NCI-H345 treated with DMSO at 0.1 percent for 48 hours (cell line): ENCODE measurements around the gene DGKQ.

Experiments used
- DNase-seq: peaks from one replicate; lab custom pipeline; 2025; ENCODE audit not compliant: unreplicated experiment; lab: John Stamatoyannopoulos, UW

DGKQ gene

GRCh38 chr4:973431-974397, at the start of gene DGKQ:
Gene DGKQ (minus strand): TSS chr4:973569. CDS start chr4:973482, 87 bp downstream.
- peak; percentile 23 for DNase-seq

GRCh38 chr4:1022739-1023066, 49.3 kb upstream of the DGKQ start:
- no peak for DNase-seq

- no peak for DNase-seq
Measured at GRCh38 chr4:1022051-1022738, 48.8 kb upstream of the DGKQ start.

GRCh38 chr4:1021386-1022050, 48.1 kb upstream of the DGKQ start:
- no peak for DNase-seq

- DNase-seq, result no peak
Measured at GRCh38 chr4:1019729-1020470, 46.5 kb upstream of the DGKQ start.

- no peak for DNase-seq
Measured at GRCh38 chr4:1019320-1019719, 46.0 kb upstream of the DGKQ start.

GRCh38 chr4:1018147-1019020, 45.0 kb upstream of the DGKQ start:
- DNase-seq, result no peak

GRCh38 chr4:1017706-1018105, 44.3 kb upstream of the DGKQ start:
- no peak for DNase-seq

- DNase-seq, result no peak
Measured at GRCh38 chr4:1017211-1017610, 43.8 kb upstream of the DGKQ start.

- no peak for DNase-seq
Measured at GRCh38 chr4:1015746-1016145, 42.4 kb upstream of the DGKQ start.

GRCh38 chr4:1015179-1015578, 41.8 kb upstream of the DGKQ start:
- no peak for DNase-seq

- DNase-seq, result no peak
Measured at GRCh38 chr4:1014291-1015167, 41.2 kb upstream of the DGKQ start.

- no peak for DNase-seq
Measured at GRCh38 chr4:1013225-1014073, 40.1 kb upstream of the DGKQ start.

- no peak for DNase-seq
Measured at GRCh38 chr4:1012034-1012739, 38.8 kb upstream of the DGKQ start.

GRCh38 chr4:1011666-1012033, 38.3 kb upstream of the DGKQ start:
- no peak for DNase-seq

GRCh38 chr4:1011022-1011665, 37.8 kb upstream of the DGKQ start, which contains the start of gene FGFRL1:
Gene FGFRL1 (plus strand): TSS chr4:1011626. CDS start chr4:1012486, 860 bp downstream.
- DNase-seq, result no peak

GRCh38 chr4:1010395-1011021, 37.1 kb upstream of the DGKQ start:
- no peak for DNase-seq
